ENCODE data around the gene COX7C. TPM values are rescaled to one million over a fixed set of nuclear protein-coding genes. Genes with fewer than 3 reads are reported as not detected.
"Not testable (repeated sequence)": the region's sequence is repeated elsewhere in the genome, so short reads cannot be mapped to it uniquely, and the experiment has no call there.

The COX7C gene, protein sequence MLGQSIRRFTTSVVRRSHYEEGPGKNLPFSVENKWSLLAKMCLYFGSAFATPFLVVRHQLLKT
- total RNA-seq: 100 to 1,000 TPM; 401 to 409 TPM
- total RNA-seq: 142 to 200 reads per million in 2 donors

DNA sequence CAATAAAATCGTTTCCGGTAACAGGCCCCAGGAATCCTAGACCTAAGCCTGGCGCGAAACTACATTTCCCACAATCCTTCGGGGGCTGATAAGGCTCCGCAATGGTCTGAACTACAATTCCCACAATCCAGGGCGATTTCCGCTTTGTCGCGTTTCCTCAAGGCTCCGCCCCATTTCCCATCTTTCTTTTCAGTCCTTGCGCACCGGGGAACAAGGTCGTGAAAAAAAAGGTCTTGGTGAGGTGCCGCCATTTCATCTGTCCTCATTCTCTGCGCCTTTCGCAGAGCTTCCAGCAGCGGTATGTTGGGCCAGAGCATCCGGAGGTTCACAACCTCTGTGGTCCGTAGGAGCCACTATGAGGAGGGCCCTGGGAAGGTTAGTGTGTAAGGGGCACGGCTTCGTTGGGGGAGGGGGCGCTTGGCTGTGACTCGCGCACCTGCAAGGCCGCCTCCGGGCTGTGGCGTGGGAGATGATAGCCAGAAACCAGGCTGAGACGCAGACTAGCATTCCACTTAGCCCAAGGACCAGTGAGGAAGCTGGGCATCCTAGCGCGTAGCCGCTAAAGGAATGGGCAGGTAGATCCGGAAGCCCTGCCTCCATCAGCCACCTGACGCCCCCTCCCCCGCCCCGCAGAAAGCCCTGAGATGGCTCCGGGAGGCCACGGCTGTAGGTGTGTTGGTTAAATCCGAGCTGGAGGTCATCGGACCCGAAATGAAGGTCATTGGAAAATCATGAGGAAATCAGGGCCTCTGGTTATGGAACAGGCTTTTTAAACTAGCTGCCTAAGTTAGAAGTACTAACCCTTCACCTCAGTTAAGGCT is at the start of gene COX7C:
Gene COX7C (plus strand): TSS at position 186 of the 821 bp plus-strand sequence. CDS start 115 bp downstream, at position 301.
- peaks cover 6% of the 10 kb centered on the region for H3K4me1 Mint-ChIP-seq
- DNase-seq: peak; percentile 69 to 85 (median 79)
- H3K36me3 Mint-ChIP-seq (ENCODE audit: low read depth): peaks cover 6% of the 10 kb centered on the region
- ATAC-seq: peak; percentile 96
- peak within 1 kb of the TSS; percentile 99 for H3K4me3 Mint-ChIP-seq
- H3K27me3 Mint-ChIP-seq: peaks cover 7% of the 10 kb centered on the region
- H3K9me3 ChIP-seq (ENCODE audit: control insufficient read depth, low read length, poor library complexity, severe bottlenecking): no peaks in the 10 kb centered on the region
- peak within 1 kb of the TSS; percentile 97 for H3K27ac Mint-ChIP-seq

DNA sequence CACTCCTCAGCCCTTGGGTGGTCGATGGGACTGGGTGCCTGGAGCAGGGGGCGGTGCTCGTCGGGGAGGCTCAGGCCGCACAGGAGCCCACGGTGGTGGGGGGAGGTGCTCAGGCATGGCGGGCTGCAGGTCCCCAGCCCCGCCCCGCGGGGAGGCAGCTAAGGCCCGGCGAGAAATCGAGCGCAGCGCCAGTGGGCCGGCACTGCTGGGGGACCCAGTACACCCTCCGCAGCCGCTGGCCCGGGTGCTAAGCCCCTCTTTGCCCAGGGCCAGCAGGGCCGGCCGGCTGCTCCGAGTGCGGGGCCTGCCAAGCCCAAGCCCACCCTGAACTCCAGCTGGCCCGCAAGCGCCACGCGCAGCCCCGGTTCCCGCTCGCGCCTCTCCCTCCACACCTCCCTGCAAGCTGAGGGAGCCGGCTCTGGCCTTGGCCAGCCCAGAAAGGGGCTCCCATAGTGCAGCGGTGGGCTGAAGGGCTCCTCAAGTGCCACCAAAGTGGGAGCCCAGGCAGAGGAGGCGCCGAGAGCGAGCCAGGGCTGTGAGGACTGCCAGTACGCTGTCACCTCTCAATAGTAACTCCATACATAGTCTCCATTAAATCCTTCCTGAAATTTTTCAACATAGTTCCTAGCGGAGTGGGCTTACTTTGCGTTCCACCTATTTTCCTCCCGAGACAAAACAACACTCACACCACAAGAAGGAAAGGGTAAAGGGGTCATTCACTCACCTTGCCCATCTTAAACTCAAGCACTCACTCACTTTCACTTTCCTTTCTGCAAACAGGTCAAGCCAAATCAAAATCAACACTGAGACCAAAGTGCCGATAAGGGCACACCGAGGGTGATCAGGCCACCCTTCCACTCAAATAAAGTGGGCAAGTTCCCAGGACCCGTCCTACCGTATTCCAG is 48.0 kb upstream of the COX7C start:
- not testable (repeated sequence) for H3K4me3 Mint-ChIP-seq

DNA sequence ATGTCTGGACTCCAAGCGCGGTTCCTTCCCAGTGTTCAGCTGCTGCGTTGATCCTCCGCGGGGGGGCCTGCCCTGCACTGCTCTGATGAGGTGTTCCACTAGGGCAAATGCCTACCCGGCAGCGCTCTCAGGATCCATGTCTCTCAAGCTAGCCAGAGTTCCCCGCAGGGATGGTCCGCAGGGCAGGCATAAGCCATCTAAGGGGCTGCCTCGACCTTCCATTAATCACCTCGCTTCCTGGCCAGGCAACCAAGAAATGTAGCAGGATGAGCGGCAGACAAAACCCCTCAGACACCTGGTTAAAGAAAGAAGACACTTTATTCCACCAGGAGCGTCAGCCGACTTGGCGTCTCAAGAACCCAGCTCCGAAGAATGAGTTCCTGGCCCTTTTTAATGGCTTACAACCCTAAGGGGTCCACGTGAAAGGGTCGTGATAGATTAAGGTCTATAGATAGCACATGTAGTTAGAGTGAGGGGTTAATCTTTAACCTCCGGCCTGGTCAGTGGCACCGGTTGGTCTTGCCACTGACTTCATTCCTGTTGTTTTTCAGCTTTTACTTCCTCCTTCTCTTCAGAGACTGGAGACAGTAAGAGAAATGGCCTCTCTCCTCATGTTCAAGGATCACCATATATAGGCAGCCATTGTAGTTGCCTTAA is 47.2 kb upstream of the COX7C start:
- Mint-ChIP-seq H3K4me3 (no peak overlapping the region), H3K4me1 (no peaks in the 10 kb centered on the region), H3K27ac (no peak overlapping the region), H3K36me3 (ENCODE audit: low read depth) (no peaks in the 10 kb centered on the region), H3K27me3 (no peaks in the 10 kb centered on the region)
- H3K9me3 ChIP-seq (ENCODE audit: control insufficient read depth, low read length, poor library complexity, severe bottlenecking): no peaks in the 10 kb centered on the region
- ATAC-seq (no peak), DNase-seq (no peak)

More for the DNA sequence above, 48.0 kb upstream of the COX7C start:
- not testable (repeated sequence) for H3K27ac Mint-ChIP-seq; ATAC-seq; H3K36me3 Mint-ChIP-seq (ENCODE audit: low read depth); DNase-seq; H3K27me3 Mint-ChIP-seq; H3K9me3 ChIP-seq (ENCODE audit: control insufficient read depth, low read length, poor library complexity, severe bottlenecking); H3K4me1 Mint-ChIP-seq

DNA sequence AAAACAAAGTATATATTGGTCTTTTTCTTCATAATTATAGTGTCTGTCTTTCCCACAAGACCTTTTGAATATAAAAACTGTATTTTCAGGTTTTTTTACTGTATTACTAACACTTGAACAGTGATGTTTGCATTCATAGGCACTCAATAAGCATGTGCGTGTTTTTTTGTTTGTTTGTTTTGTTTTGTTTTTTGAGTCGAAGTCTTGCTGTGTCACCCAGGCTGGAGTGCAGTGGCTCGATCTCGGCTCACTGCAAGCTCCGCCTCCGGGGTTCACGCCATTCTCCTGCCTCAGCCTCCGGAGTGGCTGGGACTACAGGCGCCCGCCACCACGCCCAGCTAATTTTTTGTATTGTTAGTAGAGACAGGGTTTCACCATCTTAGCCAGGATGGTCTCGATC is 46.6 kb upstream of the COX7C start:
- H3K4me3 Mint-ChIP-seq; H3K9me3 ChIP-seq (ENCODE audit: control insufficient read depth, low read length, poor library complexity, severe bottlenecking); DNase-seq; H3K27me3 Mint-ChIP-seq; H3K4me1 Mint-ChIP-seq; H3K36me3 Mint-ChIP-seq (ENCODE audit: low read depth); ATAC-seq; H3K27ac Mint-ChIP-seq: not testable (repeated sequence)

DNA sequence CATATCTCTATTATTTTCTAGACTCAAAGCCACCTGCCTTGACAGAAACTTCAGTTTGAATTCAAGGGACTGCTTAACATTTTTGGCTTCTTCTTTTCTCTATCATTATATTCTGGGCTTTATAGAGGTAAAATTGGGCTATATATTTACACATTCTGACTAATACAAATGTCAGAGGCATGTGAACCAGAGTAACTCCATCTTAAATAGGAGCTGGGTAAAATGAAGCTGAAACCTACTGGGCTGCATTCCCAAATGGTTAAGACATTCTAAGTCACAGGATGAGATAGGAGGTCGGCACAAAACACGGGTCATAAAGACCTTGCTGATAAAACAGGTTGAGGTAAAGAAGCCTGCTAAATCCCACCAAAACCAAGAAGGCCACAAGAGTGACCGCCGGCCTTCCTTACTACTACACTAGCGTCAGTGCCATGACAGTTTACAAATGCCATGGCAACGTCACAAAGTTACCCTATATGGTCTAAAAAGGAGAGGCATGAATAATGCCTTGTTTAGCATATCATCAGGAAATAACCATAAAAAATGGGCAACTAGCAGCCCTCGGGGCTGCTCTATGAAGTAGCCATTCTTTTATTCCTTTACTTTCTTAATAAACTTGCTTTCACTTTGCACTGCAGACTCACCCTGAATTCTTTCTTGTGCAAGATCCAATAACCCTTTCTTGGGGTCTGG is 44.8 kb upstream of the COX7C start:
- no peak for ATAC-seq
- H3K9me3 ChIP-seq (ENCODE audit: control insufficient read depth, low read length, poor library complexity, severe bottlenecking): no peaks in the 10 kb centered on the region
- Mint-ChIP-seq H3K4me1 (no peaks in the 10 kb centered on the region), H3K36me3 (ENCODE audit: low read depth) (no peaks in the 10 kb centered on the region), H3K27me3 (peaks cover 6% of the 10 kb centered on the region), H3K4me3 (no peak overlapping the region), H3K27ac (no peak overlapping the region)
- no peak for DNase-seq

DNA sequence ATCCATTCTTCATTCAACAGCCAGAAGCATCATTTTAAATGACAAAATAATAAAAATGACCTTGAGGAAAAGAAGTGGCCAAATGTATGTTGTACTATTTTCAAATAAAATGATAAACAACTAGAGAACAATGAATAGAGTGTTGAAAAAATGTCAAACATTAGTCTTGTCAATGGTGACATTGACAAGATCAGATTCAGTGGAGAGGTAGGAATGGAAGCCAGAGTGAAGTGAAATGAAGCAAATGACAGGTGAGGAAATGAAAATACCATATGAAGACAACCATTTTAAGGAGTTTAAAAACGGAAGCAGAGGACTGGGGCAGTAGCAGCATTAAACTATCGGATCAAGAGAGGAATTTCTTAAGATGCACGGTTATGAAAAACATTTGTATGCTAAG is 38.2 kb upstream of the COX7C start:
- Mint-ChIP-seq H3K4me3 (no peak overlapping the region), H3K27me3 (peaks cover 6% of the 10 kb centered on the region), H3K27ac (no peak overlapping the region), H3K4me1 (no peaks in the 10 kb centered on the region), H3K36me3 (ENCODE audit: low read depth) (peaks cover 2% of the 10 kb centered on the region)
- H3K9me3 ChIP-seq (ENCODE audit: control insufficient read depth, low read length, poor library complexity, severe bottlenecking): no peaks in the 10 kb centered on the region
- ATAC-seq (no peak), DNase-seq (no peak)

DNA sequence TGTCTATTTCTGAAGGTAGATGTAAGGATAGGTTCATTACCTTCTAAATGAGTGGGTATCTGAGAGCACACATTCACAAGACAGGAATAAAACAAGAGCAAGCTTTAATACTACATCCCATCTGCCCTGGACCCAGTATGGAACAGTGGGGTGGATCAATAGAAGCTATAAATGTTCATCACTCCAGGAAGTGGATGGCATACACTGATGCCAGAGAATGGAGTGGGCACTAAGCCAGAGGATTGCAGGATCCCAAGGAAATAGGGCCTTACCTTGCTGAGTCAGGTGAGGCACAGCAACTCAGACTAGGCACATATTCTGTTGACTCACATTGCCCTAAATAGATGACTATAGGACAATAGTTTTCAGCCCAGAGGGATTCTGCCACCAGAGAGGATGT is 21.3 kb upstream of the COX7C start:
- Mint-ChIP-seq H3K27me3 (peaks cover 43% of the 10 kb centered on the region), H3K4me3 (no peak overlapping the region), H3K27ac (no peak overlapping the region), H3K36me3 (ENCODE audit: low read depth) (no peaks in the 10 kb centered on the region), H3K4me1 (no peaks in the 10 kb centered on the region)
- ATAC-seq: no peak
- H3K9me3 ChIP-seq (ENCODE audit: control insufficient read depth, low read length, poor library complexity, severe bottlenecking): no peaks in the 10 kb centered on the region
- no peak for DNase-seq

DNA sequence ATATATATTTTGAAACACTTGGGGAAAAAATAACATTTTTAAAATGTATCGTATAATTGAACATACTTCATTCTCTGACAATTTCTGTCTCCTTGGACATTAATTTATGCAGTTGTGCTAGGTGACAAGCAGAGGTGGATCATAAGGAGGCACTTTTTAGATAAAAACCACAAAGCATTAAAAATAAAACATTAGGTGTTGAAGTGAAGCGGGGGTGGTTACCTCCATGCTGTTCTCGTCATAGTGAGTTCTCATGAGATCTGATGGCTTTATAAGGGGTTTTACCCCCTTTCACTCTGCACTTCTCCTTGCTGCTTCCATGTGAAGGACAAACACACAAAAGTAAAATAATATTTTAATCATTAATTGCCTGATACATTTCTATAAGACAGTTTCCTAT is 11.9 kb upstream of the COX7C start:
- Mint-ChIP-seq H3K4me1 (no peaks in the 10 kb centered on the region), H3K4me3 (no peak overlapping the region), H3K27me3 (peaks cover 13% of the 10 kb centered on the region), H3K36me3 (ENCODE audit: low read depth) (no peaks in the 10 kb centered on the region), H3K27ac (no peak overlapping the region)
- ATAC-seq (no peak), DNase-seq (no peak)
- H3K9me3 ChIP-seq (ENCODE audit: control insufficient read depth, low read length, poor library complexity, severe bottlenecking): no peaks in the 10 kb centered on the region

DNA sequence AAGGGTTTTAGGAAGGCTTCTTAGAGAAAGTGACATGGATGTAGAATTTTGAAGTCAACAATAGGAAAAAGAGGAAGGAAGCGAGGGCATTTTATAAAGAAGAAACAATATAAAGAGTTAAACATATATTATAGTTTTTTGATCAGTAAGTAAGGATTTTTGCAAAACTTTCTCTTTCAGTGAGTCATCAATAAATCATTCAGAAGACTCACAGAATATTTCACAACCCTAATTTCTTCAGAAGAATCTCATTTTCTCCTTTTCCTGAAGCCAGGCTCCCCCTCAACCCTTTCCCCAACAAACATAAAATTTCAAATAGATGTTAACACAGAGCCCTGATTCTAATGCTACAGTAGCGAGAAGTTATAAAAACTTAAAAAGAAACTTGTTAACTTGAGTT is 4.3 kb upstream of the COX7C start:
- DNase-seq: no peak
- ATAC-seq: no peak
- Mint-ChIP-seq H3K27ac (no peak overlapping the region), H3K36me3 (ENCODE audit: low read depth) (peaks cover 3% of the 10 kb centered on the region), H3K4me3 (no peak overlapping the region), H3K4me1 (no peaks in the 10 kb centered on the region), H3K27me3 (peaks cover 23% of the 10 kb centered on the region)
- H3K9me3 ChIP-seq (ENCODE audit: control insufficient read depth, low read length, poor library complexity, severe bottlenecking): no peaks in the 10 kb centered on the region

DNA sequence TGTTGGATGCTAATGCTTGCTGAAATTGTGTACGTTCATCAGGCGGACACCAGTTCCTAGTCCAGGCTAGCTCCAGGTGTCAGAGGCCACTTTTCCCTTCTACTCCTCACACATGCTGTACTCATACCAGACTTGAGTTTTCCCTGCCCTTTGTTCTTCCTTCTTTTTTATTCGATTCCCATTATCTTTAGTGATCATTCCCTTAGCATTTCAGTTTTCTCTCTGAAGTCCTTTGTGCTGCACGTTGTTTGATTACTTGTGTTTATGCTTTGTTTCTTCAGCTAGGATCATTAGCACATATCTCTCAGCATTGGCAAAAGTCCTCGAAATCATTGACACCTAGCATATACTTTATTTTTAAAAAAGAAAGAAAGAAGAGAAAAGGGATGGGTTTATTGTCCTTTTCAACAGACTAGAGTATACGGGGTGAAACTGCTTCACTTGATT is 409 bp upstream of the COX7C start:
- Mint-ChIP-seq H3K4me1 (peaks cover 6% of the 10 kb centered on the region), H3K36me3 (ENCODE audit: low read depth) (peaks cover 6% of the 10 kb centered on the region), H3K27ac (peak overlapping the region; percentile 97), H3K4me3 (no peak overlapping the region), H3K27me3 (peaks cover 10% of the 10 kb centered on the region)
- DNase-seq (no peak), ATAC-seq (no peak)
- H3K9me3 ChIP-seq (ENCODE audit: control insufficient read depth, low read length, poor library complexity, severe bottlenecking): no peaks in the 10 kb centered on the region

DNA sequence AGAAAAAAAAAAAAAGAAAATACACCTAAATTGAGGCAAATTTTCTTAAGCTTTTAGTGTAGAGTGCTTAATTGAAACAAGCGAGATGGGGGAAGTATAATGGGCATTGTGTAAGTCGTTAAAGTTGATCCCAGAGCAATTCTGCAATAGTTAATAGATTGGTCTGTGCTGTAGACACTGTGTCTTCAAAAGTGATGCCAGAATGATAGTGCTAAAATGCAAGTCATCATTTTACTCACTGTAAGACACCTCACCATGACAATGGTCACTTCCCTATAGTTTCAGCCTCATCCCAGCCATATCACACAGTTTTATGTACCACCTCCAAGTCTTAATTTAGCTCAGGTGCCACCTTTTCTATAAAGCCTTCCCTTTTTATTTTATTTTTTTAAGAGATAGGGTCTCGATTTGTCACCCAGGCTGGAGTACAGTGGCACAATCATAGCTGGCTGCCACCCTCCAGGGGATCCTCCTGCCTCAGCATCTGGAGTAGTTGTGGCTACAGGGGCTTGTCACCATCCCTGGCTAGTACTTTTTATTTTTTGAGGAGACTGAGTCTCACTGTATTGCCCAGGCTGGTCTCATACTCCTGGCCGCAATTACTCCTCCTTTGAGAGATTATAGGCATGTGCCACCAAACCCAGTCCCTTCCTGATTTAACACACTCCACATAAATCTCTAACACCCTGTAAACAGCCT is 6.2 kb downstream of the COX7C start:
- DNase-seq (no peak), ATAC-seq (no peak)
- peak overlapping the region; percentile 67 for H3K27ac Mint-ChIP-seq
- peaks cover 16% of the 10 kb centered on the region for H3K27me3 Mint-ChIP-seq
- H3K4me1 Mint-ChIP-seq: peaks cover 6% of the 10 kb centered on the region
- peaks cover 3% of the 10 kb centered on the region for H3K36me3 Mint-ChIP-seq (ENCODE audit: low read depth)
- no peaks in the 10 kb centered on the region for H3K9me3 ChIP-seq (ENCODE audit: control insufficient read depth, low read length, poor library complexity, severe bottlenecking)
- H3K4me3 Mint-ChIP-seq: no peak overlapping the region

DNA sequence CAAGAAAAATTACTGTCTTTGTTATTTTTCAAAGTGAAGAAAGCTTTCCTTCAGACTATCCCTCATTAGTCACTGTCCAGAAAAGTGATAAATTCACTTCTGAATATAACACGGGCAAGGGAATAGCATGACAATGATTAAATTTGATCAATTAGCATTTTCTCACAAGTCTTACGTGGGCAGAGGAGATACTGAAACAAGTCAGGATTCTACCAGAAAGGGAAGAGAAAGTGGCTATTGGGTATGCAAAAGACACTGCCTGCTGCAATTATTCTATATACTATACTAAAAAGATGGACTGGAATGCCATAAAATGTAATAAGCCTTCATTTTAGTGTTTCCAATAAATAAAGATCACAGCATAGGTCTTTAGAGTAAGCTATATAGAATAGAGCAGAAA is 7.4 kb downstream of the COX7C start:
- no peaks in the 10 kb centered on the region for H3K9me3 ChIP-seq (ENCODE audit: control insufficient read depth, low read length, poor library complexity, severe bottlenecking)
- ATAC-seq: no peak
- Mint-ChIP-seq H3K27me3 (peaks cover 25% of the 10 kb centered on the region), H3K4me1 (peaks cover 1% of the 10 kb centered on the region), H3K4me3 (no peak overlapping the region), H3K27ac (no peak overlapping the region), H3K36me3 (ENCODE audit: low read depth) (peaks cover 4% of the 10 kb centered on the region)
- DNase-seq: no peak

Data from T-helper 17 cell (primary cell).